IMR-90 (cell line): ENCODE data around the gene ZDHHC11B. TPM values are rescaled to one million over a fixed set of nuclear protein-coding genes. Genes with fewer than 3 reads are reported as not detected.
A peak's percentile ranks its signal among the peaks of the same experiment; 100 is the strongest.

ENCODE experiments used
- ATAC-seq: fragments of 200-7000 bp; cut with Tn5 transposase; 2 replicates; pipeline ENCODE4 v1.9.1; 2020; ENCODE audit warnings: low read depth, mild to moderate bottlenecking, moderate library complexity
- BruUV-seq: library from RNA; stranded (reverse); fragments of 400-500 nt; replicated peaks from 2 replicates; lab custom pipeline; 2021; lab: Mats Ljungman, UMichigan
- CTCF ChIA-PET: fragments of 300-600 bp; formaldehyde crosslinking; extraction: SDS; loops from one replicate; lab custom pipeline; 2021; ENCODE audit warnings: antibody characterized with exemption; lab: Yijun Ruan, JAX
- POLR2A ChIA-PET: fragments of 300-600 bp; sonication (Branson Sonifier 250); formaldehyde crosslinking; loops from one replicate; lab custom pipeline; 2022; ENCODE audit warnings: antibody characterized with exemption; ENCODE audit not compliant: unreplicated experiment; lab: Charles Lee
- DNase-seq: peaks from one replicate; pipeline ENCODE4 v3.0.0; 2013
- H2AFZ ChIP-seq: replicated peaks from 2 replicates; pipeline ENCODE3; 2013; ENCODE audit warnings: low read length, mild to moderate bottlenecking; ENCODE audit not compliant: poor library complexity
- H2AK5ac ChIP-seq: 2 replicates; pipeline ENCODE4 v1.6.1; 2013; ENCODE audit warnings: low read depth, low read length, inconsistent platforms
- H2AK9ac ChIP-seq: replicated peaks from 2 replicates; pipeline ENCODE3; 2013; ENCODE audit warnings: mild to moderate bottlenecking, low read depth, low read length, moderate library complexity; ENCODE audit not compliant: poor library complexity
- H2BK120ac ChIP-seq: 2 replicates; pipeline ENCODE4 v1.6.1; 2013; ENCODE audit warnings: low read depth, low read length, inconsistent platforms
- H2BK15ac ChIP-seq: 3 replicates; pipeline ENCODE4 v1.6.1; 2013; ENCODE audit warnings: low read depth, low read length, inconsistent platforms
- H2BK20ac ChIP-seq: 2 replicates; pipeline ENCODE4 v1.6.1; 2013; ENCODE audit warnings: low read depth, mild to moderate bottlenecking, inconsistent platforms, low read length, moderate library complexity
- H2BK5ac ChIP-seq: 2 replicates; pipeline ENCODE4 v1.6.1; 2013; ENCODE audit warnings: mild to moderate bottlenecking, low read depth, low read length, inconsistent platforms; ENCODE audit not compliant: poor library complexity, severe bottlenecking
- H3K14ac ChIP-seq: replicated peaks from 2 replicates; pipeline ENCODE4 v1.6.1; 2013; ENCODE audit warnings: low read depth, low read length, inconsistent platforms
- H3K18ac ChIP-seq: 2 replicates; pipeline ENCODE4 v1.6.1; 2013; ENCODE audit warnings: low read depth, low read length, control low read depth
- H3K23ac ChIP-seq: 2 replicates; pipeline ENCODE4 v1.6.1; 2013; ENCODE audit warnings: low read depth, low read length, inconsistent platforms
- H3K27ac ChIP-seq: 2 replicates; pipeline ENCODE4 v1.5.1; 2013; ENCODE audit warnings: mild to moderate bottlenecking, control low read depth, low read length; ENCODE audit not compliant: insufficient read depth
- H3K27me3 ChIP-seq: 2 replicates; pipeline ENCODE4 v1.6.1; 2013; ENCODE audit warnings: low read length; ENCODE audit not compliant: control insufficient read depth, insufficient read depth
- H3K36me3 ChIP-seq: 2 replicates; pipeline ENCODE4 v1.6.1; 2013; ENCODE audit warnings: low read length, mixed read lengths; ENCODE audit not compliant: control insufficient read depth, insufficient read depth
- H3K4ac ChIP-seq: 2 replicates; pipeline ENCODE4 v1.6.1; 2013; ENCODE audit warnings: low read depth, low read length, inconsistent platforms
- H3K4me1 ChIP-seq: 2 replicates; pipeline ENCODE4 v1.6.1; 2013; ENCODE audit warnings: low read length, mixed read lengths; ENCODE audit not compliant: control insufficient read depth, insufficient read depth
- H3K4me2 ChIP-seq: 2 replicates; pipeline ENCODE4 v1.6.1; 2013; ENCODE audit warnings: low read depth, mild to moderate bottlenecking, control low read depth, low read length, moderate library complexity
- H3K4me3 ChIP-seq: 2 replicates; pipeline ENCODE4 v1.5.1; 2013; ENCODE audit warnings: low read depth, mild to moderate bottlenecking, control low read depth, low read length, moderate library complexity; ENCODE audit not compliant: insufficient read depth
- H3K56ac ChIP-seq: 2 replicates; pipeline ENCODE4 v1.6.1; 2013; ENCODE audit warnings: low read length, inconsistent platforms; ENCODE audit not compliant: insufficient read depth; ENCODE audit errors: extremely low read depth
- H3K79me1 ChIP-seq, 2 experiments: 2 replicates each; pipeline ENCODE4 v1.6.1; 2013; ENCODE audit warnings: low read length in 2 of 2, inconsistent platforms in 1 of 2, low read depth in 1 of 2
- H3K9ac ChIP-seq: 2 replicates; pipeline ENCODE4 v1.6.1; 2013; ENCODE audit warnings: low read depth, low read length, control low read depth
- H3K9me1 ChIP-seq: 2 replicates; pipeline ENCODE4 v1.6.1; 2013; ENCODE audit warnings: low read length, inconsistent platforms; ENCODE audit not compliant: insufficient read depth
- H3K9me3 ChIP-seq: 2 replicates; pipeline ENCODE4 v1.6.1; 2013; ENCODE audit warnings: low read length; ENCODE audit not compliant: control insufficient read depth, insufficient read depth
- H4K20me1 ChIP-seq: 2 replicates; pipeline ENCODE4 v1.6.1; 2013; ENCODE audit warnings: low read length, inconsistent platforms; ENCODE audit not compliant: insufficient read depth
- H4K5ac ChIP-seq: 2 replicates; pipeline ENCODE4 v1.6.1; 2013; ENCODE audit warnings: mild to moderate bottlenecking, low read depth, low read length, control low read depth
- H4K8ac ChIP-seq, 2 experiments: 2 replicates each; pipeline ENCODE4 v1.6.1; 2013; ENCODE audit warnings: low read depth in 2 of 2, low read length in 2 of 2, control low read depth in 1 of 2, inconsistent platforms in 1 of 2
- H4K91ac ChIP-seq: 2 replicates; pipeline ENCODE4 v1.6.1; 2013; ENCODE audit warnings: low read depth, low read length, inconsistent platforms; ENCODE audit not compliant: insufficient read depth
- BHLHE40 ChIP-seq: fragments of 150-350 bp; IDR thresholded peaks from 2 replicates; pipeline ENCODE4 v1.6.1; 2016; ENCODE audit warnings: mild to moderate bottlenecking, low read depth, low read length
- CEBPB ChIP-seq: IDR thresholded peaks from 2 replicates; pipeline ENCODE4 v1.6.1; 2012; ENCODE audit warnings: low read depth, low read length, improper control_type of control experiment
- CHD1 ChIP-seq: IDR thresholded peaks from 2 replicates; pipeline ENCODE4 v1.6.1; 2012; ENCODE audit warnings: low read depth, low read length, improper control_type of control experiment
- CTCF ChIP-seq: conservative IDR thresholded peaks from 2 replicates; pipeline ENCODE4 v1.5.1; 2012; ENCODE audit warnings: mild to moderate bottlenecking, low read depth, low read length, improper control_type of control experiment
- ELK1 ChIP-seq: fragments of 150-350 bp; IDR thresholded peaks from 2 replicates; pipeline ENCODE4 v1.6.1; 2016; ENCODE audit warnings: low read depth, mild to moderate bottlenecking, low read length, moderate library complexity, borderline replicate concordance
- FOS ChIP-seq: fragments of 150-350 bp; IDR thresholded peaks from 2 replicates; pipeline ENCODE4 v1.6.1; 2016; ENCODE audit warnings: low read depth, low read length
- MAFK ChIP-seq: IDR thresholded peaks from 2 replicates; pipeline ENCODE4 v1.6.1; 2012; ENCODE audit warnings: low read depth, low read length, improper control_type of control experiment
- MXI1 ChIP-seq: IDR thresholded peaks from 2 replicates; pipeline ENCODE4 v1.6.1; 2012; ENCODE audit warnings: low read depth, mild to moderate bottlenecking, low read length, moderate library complexity, borderline replicate concordance
- NFE2L2 ChIP-seq: fragments of 150-350 bp; IDR thresholded peaks from 2 replicates; pipeline ENCODE4 v1.6.1; 2016; ENCODE audit warnings: low read depth, mild to moderate bottlenecking, low read length
- POLR2A ChIP-seq: IDR thresholded peaks from 2 replicates; pipeline ENCODE4 v1.6.1; 2012; ENCODE audit warnings: mild to moderate bottlenecking, low read depth, low read length
- RAD21 ChIP-seq: IDR thresholded peaks from 2 replicates; pipeline ENCODE4 v1.6.1; 2012; ENCODE audit warnings: low read length, improper control_type of control experiment
- RCOR1 ChIP-seq: IDR thresholded peaks from 2 replicates; pipeline ENCODE4 v1.6.1; 2012; ENCODE audit warnings: mild to moderate bottlenecking, low read length, improper control_type of control experiment; ENCODE audit not compliant: insufficient replicate concordance
- RFX5 ChIP-seq: IDR thresholded peaks from 2 replicates; pipeline ENCODE4 v1.8.0; 2012; ENCODE audit warnings: low read depth, mild to moderate bottlenecking, low read length, moderate library complexity
- SMC3 ChIP-seq: fragments of 150-350 bp; IDR thresholded peaks from 2 replicates; pipeline ENCODE4 v1.6.1; 2016; ENCODE audit warnings: low read depth, mild to moderate bottlenecking, antibody characterized with exemption, low read length, moderate library complexity
- WGBS, 2 experiments: methylation state at CpG; one replicate each; pipeline versions ENCODE4 v1.1.5 to v1.1.7; 2013; ENCODE audit warnings: missing lambda C conversion rate in 2 of 2; ENCODE audit not compliant: insufficient read length in 1 of 2; ENCODE audit errors: extremely low coverage in 2 of 2; 5-methylcytosine and 5-hydroxymethylcytosine counted together
- dilution Hi-C: fragments of 300-500 bp; cut with HindIII; formaldehyde crosslinking; loops from one replicate; pipeline ENCODE4 v1.14.3; 2018; ENCODE audit warnings: low sequenced_read_pairs; ENCODE audit not compliant: unreplicated experiment
- in situ Hi-C: fragments of 300-500 bp; cut with MboI; formaldehyde crosslinking; loops from 3 replicates; pipeline ENCODE4 v1.14.3; 2019; ENCODE audit warnings: low sequenced_read_pairs, inconsistent platforms, mixed read lengths
- intact Hi-C: fragments of 100-400 bp; cut with micrococcal nuclease; formaldehyde crosslinking; loops from 2 replicates; pipeline ENCODE4 v1.10.0; 2022
- polyA plus RNA-seq, 3 experiments: library from polyadenylated mRNA; depleted of rRNA; stranded (reverse); fragments of >200 nt; gene quantifications; 2 replicates each; pipeline ENCODE4 v1.2.3, GENCODE V29; 2012; ENCODE audit warnings: low replicate concordance in 1 of 3
- total RNA-seq: library from RNA; depleted of rRNA; stranded (reverse); fragments of >200 nt; gene quantifications from 2 replicates; pipeline ENCODE4 v1.2.3, GENCODE V29; 2012
- TF ChIP-seq, protein P1 (sequence below): fragments of 150-350 bp; IDR thresholded peaks from 2 replicates; pipeline ENCODE4 v1.6.1; 2017; ENCODE audit warnings: mild to moderate bottlenecking, antibody characterized with exemption, low read length, low read depth

The ZDHHC11B gene
- total and polyA plus RNA-seq, 2 of the 4 experiments (the other 2 are of a cell fraction): 0.12 TPM; not detected in 1

DNA sequence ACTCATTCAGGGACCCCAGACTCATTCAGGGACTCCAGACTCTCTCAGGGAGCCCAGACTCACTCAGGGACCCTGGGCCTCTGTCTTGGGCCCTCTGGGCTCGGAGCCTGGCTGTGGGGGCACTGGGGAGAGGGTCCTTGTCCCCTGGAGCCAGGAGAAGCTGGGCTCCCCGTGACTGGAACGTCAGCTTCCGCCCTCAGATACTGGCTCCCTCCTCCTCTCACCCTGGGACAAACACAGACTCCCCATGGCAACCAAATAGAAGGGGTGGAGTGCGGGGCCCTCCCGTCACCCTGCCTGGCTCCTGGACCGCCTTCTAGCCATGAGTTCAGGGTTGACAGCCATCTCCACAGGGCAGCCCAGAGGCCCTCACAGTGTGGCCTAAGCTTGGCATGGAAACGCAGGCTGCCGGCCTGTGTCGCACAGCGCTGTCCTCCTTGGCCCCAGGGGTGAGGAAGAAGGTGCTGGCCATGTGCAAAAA is 27.6 kb downstream of the ZDHHC11B start:
- H3K18ac ChIP-seq: no peak overlapping the region
- H3K9me1 ChIP-seq: no peaks in the 10 kb centered on the region; the same call in 1 of the 2 replicates
- no peak overlapping the region for H2AK9ac ChIP-seq
- no peak overlapping the region for H3K4me2 ChIP-seq
- ATAC-seq: no peak
- no peak overlapping the region for H3K14ac ChIP-seq
- no peak overlapping the region for H2BK120ac ChIP-seq
- TF ChIP-seq CHD1 (no peak), RCOR1 (no peak), SMC3 (no peak), NFE2L2 (no peak), CEBPB (no peak), FOS (no peak), RFX5 (no peak), POLR2A (no peak), MAFK (no peak), RAD21 (no peak), CTCF (no peak), MXI1 (no peak), BHLHE40 (no peak), ELK1 (no peak)
- TF ChIP-seq, protein P1, sequence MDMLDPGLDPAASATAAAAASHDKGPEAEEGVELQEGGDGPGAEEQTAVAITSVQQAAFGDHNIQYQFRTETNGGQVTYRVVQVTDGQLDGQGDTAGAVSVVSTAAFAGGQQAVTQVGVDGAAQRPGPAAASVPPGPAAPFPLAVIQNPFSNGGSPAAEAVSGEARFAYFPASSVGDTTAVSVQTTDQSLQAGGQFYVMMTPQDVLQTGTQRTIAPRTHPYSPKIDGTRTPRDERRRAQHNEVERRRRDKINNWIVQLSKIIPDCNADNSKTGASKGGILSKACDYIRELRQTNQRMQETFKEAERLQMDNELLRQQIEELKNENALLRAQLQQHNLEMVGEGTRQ: no peak
- H3K4me3 ChIP-seq: no peak overlapping the region
- no peak for DNase-seq
- H2BK15ac ChIP-seq: no peak overlapping the region
- no peak overlapping the region for H3K9ac ChIP-seq
- in situ Hi-C loops (no loop called here), intact Hi-C loops (no loop called here), dilution Hi-C loops (no loop called here)
- no peak overlapping the region for H2BK20ac ChIP-seq
- peaks cover 36% of the 10 kb centered on the region for H3K27me3 ChIP-seq
- no peak overlapping the region for H3K56ac ChIP-seq
- no peak overlapping the region for H2AK5ac ChIP-seq
- H3K79me1 ChIP-seq: no peaks in the 10 kb centered on the region
- H3K4ac ChIP-seq: no peak overlapping the region
- H3K23ac ChIP-seq: no peak overlapping the region
- no peak overlapping the region for H4K91ac ChIP-seq
- CTCF ChIA-PET: no interaction called here
- POLR2A ChIA-PET: no interaction called here
- no peak overlapping the region for H3K27ac ChIP-seq
- H3K9me3 ChIP-seq: no peaks in the 10 kb centered on the region
- no TSS peak for BruUV-seq
- H4K20me1 ChIP-seq: no peaks in the 10 kb centered on the region
- H4K5ac ChIP-seq: no peak overlapping the region
- H3K36me3 ChIP-seq: no peaks in the 10 kb centered on the region
- 19% methylated on average over 5 of the region's 11 CpGs; no CpG with 5 or more reads in 1 of the 2 experiments for WGBS, 2 experiments
- no peak overlapping the region for H4K8ac ChIP-seq
- no peaks in the 10 kb centered on the region for H3K4me1 ChIP-seq
- no peak overlapping the region for H2BK5ac ChIP-seq
- peak overlapping the region; percentile 23 for H2AFZ ChIP-seq
